Measurements from ENCODE around the gene OR51A7.

Gene OR51A7

GRCh38 chr11:4957396-4957795 is 53.8 kb downstream of the OR51A7 start:
- DNase-seq: no peak
